PC-3 (cell line): ENCODE data around the gene AFF3.

Experiments used
- CTCF ChIP-seq: fragments of 300-600 bp; sonication (generic); conservative IDR thresholded peaks from 2 replicates; pipeline ENCODE4 v1.5.1; 2017; ENCODE audit warnings: antibody characterized with exemption, low read depth, mild to moderate bottlenecking, low read length
- EZH2 ChIP-seq: fragments of 300-600 bp; sonication (generic); IDR thresholded peaks from one replicate; pipeline ENCODE4 v1.6.1; 2017; ENCODE audit warnings: antibody characterized with exemption, mild to moderate bottlenecking, low read length; ENCODE audit not compliant: unreplicated experiment
- EZH2phosphoT487 ChIP-seq: fragments of 300-600 bp; sonication (generic); IDR thresholded peaks from 2 replicates; pipeline ENCODE4 v1.6.1; 2018; ENCODE audit warnings: mild to moderate bottlenecking, antibody characterized with exemption, low read length, borderline replicate concordance

GRCh38 chr2:100013892-100014677 lies 128.3 kb downstream of the AFF3 start:
- no peak for TF ChIP-seq CTCF
- no peak for TF ChIP-seq EZH2phosphoT487
- TF ChIP-seq EZH2 = no peak
